HEK293 (cell line): ENCODE data around the gene CETN3.

Experiments
- BCL11A ChIP-seq: fragments of 450-650 bp; formaldehyde crosslinking; IDR thresholded peaks from 2 replicates; pipeline ENCODE4 v1.5.1; 2016; ENCODE audit warnings: low read depth, missing biosample characterization, missing genetic modification characterization
- HIC1 ChIP-seq: fragments of 450-650 bp; formaldehyde crosslinking; IDR thresholded peaks from 2 replicates; pipeline ENCODE4 v1.5.1; 2016; ENCODE audit warnings: missing biosample characterization, missing genetic modification characterization
- HOXC10 ChIP-seq: sonication (generic); formaldehyde crosslinking; IDR thresholded peaks from 2 replicates; pipeline ENCODE4 v1.8.1; 2023; ENCODE audit warnings: mild to moderate bottlenecking, missing genetic modification reagents
- HOXD13 ChIP-seq: sonication (generic); formaldehyde crosslinking; IDR thresholded peaks from 2 replicates; pipeline ENCODE4 v1.8.0; 2022; ENCODE audit warnings: missing genetic modification reagents, borderline replicate concordance
- INSM2 ChIP-seq: fragments of 450-650 bp; formaldehyde crosslinking; IDR thresholded peaks from 2 replicates; pipeline ENCODE4 v1.5.1; 2016; ENCODE audit warnings: missing biosample characterization, missing genetic modification characterization
- KLF1 ChIP-seq: fragments of 450-650 bp; formaldehyde crosslinking; IDR thresholded peaks from 2 replicates; pipeline ENCODE4 v1.5.1; 2016; ENCODE audit warnings: missing biosample characterization, missing genetic modification characterization
- SCRT2 ChIP-seq: fragments of 450-650 bp; formaldehyde crosslinking; IDR thresholded peaks from 2 replicates; pipeline ENCODE4 v1.5.1; 2016; ENCODE audit warnings: missing biosample characterization, missing genetic modification characterization
- ZBTB7A ChIP-seq: fragments of 450-650 bp; formaldehyde crosslinking; IDR thresholded peaks from 2 replicates; pipeline ENCODE4 v1.5.1; 2016; ENCODE audit warnings: low read depth, missing biosample characterization, missing genetic modification characterization
- ZFP41 ChIP-seq: fragments of 450-650 bp; formaldehyde crosslinking; IDR thresholded peaks from 2 replicates; pipeline ENCODE4 v1.5.1; 2016; ENCODE audit warnings: missing biosample characterization, missing genetic modification characterization, borderline replicate concordance
- ZNF10 ChIP-seq: fragments of 450-650 bp; formaldehyde crosslinking; IDR thresholded peaks from 2 replicates; pipeline ENCODE4 v1.5.1; 2017; ENCODE audit warnings: missing biosample characterization, missing genetic modification characterization
- ZNF114 ChIP-seq: fragments of 450-650 bp; formaldehyde crosslinking; IDR thresholded peaks from 2 replicates; pipeline ENCODE4 v1.5.0; 2017; ENCODE audit warnings: missing biosample characterization, missing genetic modification characterization
- ZNF146 ChIP-seq: fragments of 450-650 bp; formaldehyde crosslinking; IDR thresholded peaks from 2 replicates; pipeline ENCODE4 v1.5.1; 2016; ENCODE audit warnings: missing biosample characterization, missing genetic modification characterization
- ZNF169 ChIP-seq: fragments of 450-650 bp; formaldehyde crosslinking; IDR thresholded peaks from 2 replicates; pipeline ENCODE4 v1.5.1; 2016; ENCODE audit warnings: missing biosample characterization, missing genetic modification characterization
- ZNF18 ChIP-seq: fragments of 450-650 bp; formaldehyde crosslinking; IDR thresholded peaks from 2 replicates; pipeline ENCODE4 v1.5.1; 2016; ENCODE audit warnings: missing biosample characterization, missing genetic modification characterization
- ZNF311 ChIP-seq: fragments of 450-650 bp; formaldehyde crosslinking; IDR thresholded peaks from 2 replicates; pipeline ENCODE4 v1.5.1; 2017; ENCODE audit warnings: missing biosample characterization, missing genetic modification characterization, borderline replicate concordance
- ZNF426 ChIP-seq: fragments of 450-650 bp; formaldehyde crosslinking; IDR thresholded peaks from 2 replicates; pipeline ENCODE4 v1.5.1; 2017; ENCODE audit warnings: missing biosample characterization, missing genetic modification characterization, mild to moderate bottlenecking, inconsistent platforms, moderate library complexity
- ZNF626 ChIP-seq: fragments of 450-650 bp; sonication (Bioruptor Pico); formaldehyde crosslinking; IDR thresholded peaks from 2 replicates; pipeline ENCODE4 v1.5.1; 2018; ENCODE audit warnings: missing biosample characterization, missing genetic modification characterization, inconsistent platforms
- ZNF677 ChIP-seq: fragments of 450-650 bp; IDR thresholded peaks from 2 replicates; pipeline ENCODE4 v1.5.0; 2018; ENCODE audit warnings: missing biosample characterization, mild to moderate bottlenecking, missing genetic modification characterization, moderate library complexity
- ZNF707 ChIP-seq: fragments of 450-650 bp; formaldehyde crosslinking; IDR thresholded peaks from 2 replicates; pipeline ENCODE4 v1.5.1; 2016; ENCODE audit warnings: missing biosample characterization, missing genetic modification characterization
- ZNF768 ChIP-seq: fragments of 450-650 bp; formaldehyde crosslinking; IDR thresholded peaks from 2 replicates; pipeline ENCODE4 v1.5.1; 2018; ENCODE audit warnings: missing biosample characterization, mild to moderate bottlenecking, missing genetic modification characterization
- ZNF776 ChIP-seq: fragments of 450-650 bp; formaldehyde crosslinking; IDR thresholded peaks from 2 replicates; pipeline ENCODE4 v1.5.0; 2017; ENCODE audit warnings: missing biosample characterization, missing genetic modification characterization, borderline replicate concordance
- ZNF791 ChIP-seq: fragments of 450-650 bp; formaldehyde crosslinking; IDR thresholded peaks from 2 replicates; pipeline ENCODE4 v1.5.1; 2016; ENCODE audit warnings: missing biosample characterization, missing genetic modification characterization
- ZNF843 ChIP-seq: fragments of 450-650 bp; formaldehyde crosslinking; IDR thresholded peaks from 2 replicates; pipeline ENCODE4 v1.5.1; 2016; ENCODE audit warnings: missing biosample characterization, missing genetic modification characterization
- ZSCAN23 ChIP-seq: fragments of 450-650 bp; formaldehyde crosslinking; IDR thresholded peaks from 2 replicates; pipeline ENCODE4 v1.5.1; 2016; ENCODE audit warnings: missing biosample characterization, missing genetic modification characterization
- TF ChIP-seq, protein P1 (sequence below): fragments of 450-650 bp; formaldehyde crosslinking; IDR thresholded peaks from 2 replicates; pipeline ENCODE4 v1.5.1; 2017; ENCODE audit warnings: missing biosample characterization, missing genetic modification characterization
- TF ChIP-seq, protein P2 (sequence below): fragments of 450-650 bp; formaldehyde crosslinking; IDR thresholded peaks from 2 replicates; pipeline ENCODE4 v1.5.1; 2016; ENCODE audit warnings: missing biosample characterization, missing genetic modification characterization, borderline replicate concordance
- TF ChIP-seq, protein P3 (sequence below): fragments of 450-650 bp; formaldehyde crosslinking; IDR thresholded peaks from 2 replicates; pipeline ENCODE4 v1.5.1; 2016; ENCODE audit warnings: missing biosample characterization, missing genetic modification characterization
- TF ChIP-seq, protein P4 (sequence below): fragments of 450-650 bp; formaldehyde crosslinking; IDR thresholded peaks from 2 replicates; pipeline ENCODE4 v1.5.1; 2016; ENCODE audit warnings: missing biosample characterization, missing genetic modification characterization

CETN3 gene

GRCh38 chr5:90356622-90357021, 52.9 kb downstream of the CETN3 start (continued):
- TF ChIP-seq, protein P1, sequence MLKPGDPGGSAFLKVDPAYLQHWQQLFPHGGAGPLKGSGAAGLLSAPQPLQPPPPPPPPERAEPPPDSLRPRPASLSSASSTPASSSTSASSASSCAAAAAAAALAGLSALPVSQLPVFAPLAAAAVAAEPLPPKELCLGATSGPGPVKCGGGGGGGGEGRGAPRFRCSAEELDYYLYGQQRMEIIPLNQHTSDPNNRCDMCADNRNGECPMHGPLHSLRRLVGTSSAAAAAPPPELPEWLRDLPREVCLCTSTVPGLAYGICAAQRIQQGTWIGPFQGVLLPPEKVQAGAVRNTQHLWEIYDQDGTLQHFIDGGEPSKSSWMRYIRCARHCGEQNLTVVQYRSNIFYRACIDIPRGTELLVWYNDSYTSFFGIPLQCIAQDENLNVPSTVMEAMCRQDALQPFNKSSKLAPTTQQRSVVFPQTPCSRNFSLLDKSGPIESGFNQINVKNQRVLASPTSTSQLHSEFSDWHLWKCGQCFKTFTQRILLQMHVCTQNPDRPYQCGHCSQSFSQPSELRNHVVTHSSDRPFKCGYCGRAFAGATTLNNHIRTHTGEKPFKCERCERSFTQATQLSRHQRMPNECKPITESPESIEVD (tag by site-specific recombination): peak; percentile 99
- TF ChIP-seq, protein P2, sequence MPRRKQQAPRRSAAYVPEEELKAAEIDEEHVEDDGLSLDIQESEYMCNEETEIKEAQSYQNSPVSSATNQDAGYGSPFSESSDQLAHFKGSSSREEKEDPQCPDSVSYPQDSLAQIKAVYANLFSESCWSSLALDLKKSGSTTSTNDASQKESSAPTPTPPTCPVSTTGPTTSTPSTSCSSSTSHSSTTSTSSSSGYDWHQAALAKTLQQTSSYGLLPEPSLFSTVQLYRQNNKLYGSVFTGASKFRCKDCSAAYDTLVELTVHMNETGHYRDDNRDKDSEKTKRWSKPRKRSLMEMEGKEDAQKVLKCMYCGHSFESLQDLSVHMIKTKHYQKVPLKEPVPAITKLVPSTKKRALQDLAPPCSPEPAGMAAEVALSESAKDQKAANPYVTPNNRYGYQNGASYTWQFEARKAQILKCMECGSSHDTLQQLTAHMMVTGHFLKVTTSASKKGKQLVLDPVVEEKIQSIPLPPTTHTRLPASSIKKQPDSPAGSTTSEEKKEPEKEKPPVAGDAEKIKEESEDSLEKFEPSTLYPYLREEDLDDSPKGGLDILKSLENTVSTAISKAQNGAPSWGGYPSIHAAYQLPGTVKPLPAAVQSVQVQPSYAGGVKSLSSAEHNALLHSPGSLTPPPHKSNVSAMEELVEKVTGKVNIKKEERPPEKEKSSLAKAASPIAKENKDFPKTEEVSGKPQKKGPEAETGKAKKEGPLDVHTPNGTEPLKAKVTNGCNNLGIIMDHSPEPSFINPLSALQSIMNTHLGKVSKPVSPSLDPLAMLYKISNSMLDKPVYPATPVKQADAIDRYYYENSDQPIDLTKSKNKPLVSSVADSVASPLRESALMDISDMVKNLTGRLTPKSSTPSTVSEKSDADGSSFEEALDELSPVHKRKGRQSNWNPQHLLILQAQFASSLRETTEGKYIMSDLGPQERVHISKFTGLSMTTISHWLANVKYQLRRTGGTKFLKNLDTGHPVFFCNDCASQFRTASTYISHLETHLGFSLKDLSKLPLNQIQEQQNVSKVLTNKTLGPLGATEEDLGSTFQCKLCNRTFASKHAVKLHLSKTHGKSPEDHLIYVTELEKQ (tag by site-specific recombination): no peak
- TF ChIP-seq HIC1 (no peak), ZNF843 (tag by site-specific recombination) (peak; percentile 91), ZNF707 (tag by site-specific recombination) (no peak), HOXD13 (CRISPR knock-in tag) (no peak), INSM2 (no peak), ZNF426 (tag by site-specific recombination) (no peak), HOXC10 (CRISPR knock-in tag) (no peak), ZNF146 (no peak), ZNF626 (no peak), ZNF18 (tag by site-specific recombination) (no peak), ZNF768 (tag by site-specific recombination) (no peak), ZFP41 (no peak), ZNF311 (tag by site-specific recombination) (no peak), ZNF169 (tag by site-specific recombination) (no peak), KLF1 (tag by site-specific recombination) (no peak), ZNF114 (tag by site-specific recombination) (no peak), ZNF791 (tag by site-specific recombination) (no peak), ZNF677 (no peak), ZSCAN23 (tag by site-specific recombination) (no peak), BCL11A (tag by site-specific recombination) (no peak), ZBTB7A (tag by site-specific recombination) (no peak), ZNF776 (tag by site-specific recombination) (no peak), SCRT2 (tag by site-specific recombination) (no peak), ZNF10 (tag by site-specific recombination) (0 out of 2 replicates have a peak, but pooled peaks have one; percentile 17)
- TF ChIP-seq, protein P3, sequence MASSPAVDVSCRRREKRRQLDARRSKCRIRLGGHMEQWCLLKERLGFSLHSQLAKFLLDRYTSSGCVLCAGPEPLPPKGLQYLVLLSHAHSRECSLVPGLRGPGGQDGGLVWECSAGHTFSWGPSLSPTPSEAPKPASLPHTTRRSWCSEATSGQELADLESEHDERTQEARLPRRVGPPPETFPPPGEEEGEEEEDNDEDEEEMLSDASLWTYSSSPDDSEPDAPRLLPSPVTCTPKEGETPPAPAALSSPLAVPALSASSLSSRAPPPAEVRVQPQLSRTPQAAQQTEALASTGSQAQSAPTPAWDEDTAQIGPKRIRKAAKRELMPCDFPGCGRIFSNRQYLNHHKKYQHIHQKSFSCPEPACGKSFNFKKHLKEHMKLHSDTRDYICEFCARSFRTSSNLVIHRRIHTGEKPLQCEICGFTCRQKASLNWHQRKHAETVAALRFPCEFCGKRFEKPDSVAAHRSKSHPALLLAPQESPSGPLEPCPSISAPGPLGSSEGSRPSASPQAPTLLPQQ (tag by site-specific recombination): no peak
- TF ChIP-seq, protein P4, sequence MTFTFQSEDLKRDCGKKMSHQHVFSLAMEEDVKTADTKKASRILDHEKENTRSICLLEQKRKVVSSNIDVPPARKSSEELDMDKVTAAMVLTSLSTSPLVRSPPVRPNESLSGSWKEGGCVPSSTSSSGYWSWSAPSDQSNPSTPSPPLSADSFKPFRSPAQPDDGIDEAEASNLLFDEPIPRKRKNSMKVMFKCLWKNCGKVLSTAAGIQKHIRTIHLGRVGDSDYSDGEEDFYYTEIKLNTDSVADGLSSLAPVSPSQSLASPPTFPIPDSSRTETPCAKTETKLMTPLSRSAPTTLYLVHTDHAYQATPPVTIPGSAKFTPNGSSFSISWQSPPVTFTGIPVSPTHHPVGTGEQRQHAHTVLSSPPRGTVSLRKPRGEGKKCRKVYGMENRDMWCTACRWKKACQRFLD (tag by site-specific recombination): no peak
